GM18505 (cell line): Measurements from ENCODE around the gene DUOXA2.

Experiments
- ATAC-seq: cut with Tn5 transposase; IDR thresholded peaks from one replicate; pipeline ENCODE4 v1.9.1; 2021; ENCODE audit not compliant: unreplicated experiment
- POLR2A ChIP-seq: IDR thresholded peaks from 4 replicates; pipeline ENCODE4 v1.6.1; 2011; ENCODE audit warnings: borderline replicate concordance; ENCODE audit not compliant: insufficient read depth, insufficient read length; ENCODE audit errors: extremely low read depth

Gene DUOXA2

DNA sequence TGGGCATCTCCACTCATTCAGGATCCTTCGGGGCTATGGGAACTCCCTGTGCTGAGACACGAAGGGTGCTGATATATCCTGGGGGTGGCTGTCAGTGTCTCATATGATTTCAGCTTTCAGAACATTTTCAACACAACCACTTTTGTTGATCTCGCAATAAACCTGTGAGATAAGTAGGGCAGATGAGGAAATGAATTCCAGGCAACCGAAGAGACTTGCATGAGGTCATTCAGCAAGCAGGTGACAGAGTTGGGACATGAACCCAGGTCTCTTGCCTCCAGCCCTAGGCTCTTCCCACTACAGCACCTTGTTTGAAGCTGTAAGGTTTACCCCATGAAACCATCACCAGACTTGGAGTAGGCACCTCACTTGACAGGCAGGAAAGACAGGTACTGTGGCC is 32.3 kb downstream of the DUOXA2 start:
- no peak for TF ChIP-seq POLR2A
- ATAC-seq = no peak

DNA sequence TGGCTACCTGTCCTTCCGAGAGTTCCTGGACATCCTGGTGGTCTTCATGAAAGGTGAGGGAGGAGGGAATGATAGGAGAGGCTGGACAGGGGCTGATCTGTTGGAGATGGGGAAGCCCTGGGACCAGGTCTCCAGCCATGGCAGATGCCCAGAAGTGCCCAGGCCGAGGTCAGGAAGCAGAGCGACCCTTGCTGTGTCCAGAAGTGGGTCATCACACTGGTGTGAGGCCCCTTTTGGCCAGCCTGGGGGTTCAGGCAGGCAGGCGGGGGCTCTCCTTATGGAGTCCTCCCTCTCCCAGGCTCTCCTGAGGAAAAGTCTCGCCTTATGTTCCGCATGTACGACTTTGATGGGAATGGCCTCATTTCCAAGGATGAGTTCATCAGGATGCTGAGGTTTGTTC is 33.5 kb downstream of the DUOXA2 start:
- no peak for ATAC-seq
- no peak for TF ChIP-seq POLR2A

DNA sequence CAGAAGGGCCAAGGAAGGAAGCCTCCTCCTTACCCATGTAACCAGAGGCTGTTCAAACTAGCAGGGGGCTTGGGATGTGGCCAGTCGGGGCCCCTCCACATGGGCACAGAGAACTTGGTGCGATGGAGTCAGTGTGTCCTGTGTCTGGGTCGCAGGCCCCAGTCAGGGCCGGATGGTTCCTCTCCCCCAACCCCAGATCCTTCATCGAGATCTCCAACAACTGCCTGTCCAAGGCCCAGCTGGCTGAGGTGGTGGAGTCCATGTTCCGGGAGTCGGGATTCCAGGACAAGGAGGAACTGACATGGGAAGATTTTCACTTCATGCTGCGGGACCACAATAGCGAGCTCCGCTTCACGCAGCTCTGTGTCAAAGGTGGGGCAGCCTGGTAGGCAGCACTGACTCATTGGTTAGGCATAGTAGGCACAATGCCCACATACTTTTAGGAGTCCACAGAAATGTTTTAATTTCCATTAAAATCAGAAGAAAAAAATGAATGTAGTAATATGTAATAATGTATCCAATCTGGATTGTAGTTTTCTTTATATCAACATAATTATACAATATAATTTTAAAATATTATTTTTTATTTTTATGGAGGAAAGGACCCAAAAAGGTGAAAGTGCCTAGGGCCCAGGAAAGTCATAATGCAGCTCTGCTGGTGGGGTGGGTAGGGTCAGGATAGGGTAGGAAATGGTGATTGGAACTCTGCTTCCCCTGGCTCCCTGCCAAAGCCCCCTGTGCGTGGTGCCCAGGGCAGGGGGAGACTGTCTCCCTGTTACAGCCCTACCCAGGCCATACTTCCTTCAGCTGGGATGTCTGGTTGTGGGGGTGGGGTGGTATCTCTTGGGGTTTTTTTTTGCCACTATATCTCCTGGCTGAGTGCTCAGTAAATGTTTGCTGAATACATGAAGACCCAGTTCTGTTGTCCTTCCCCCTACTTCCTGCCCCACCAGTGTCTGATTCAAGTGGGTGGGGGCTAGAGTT is 34.2 kb downstream of the DUOXA2 start:
- no peak for ATAC-seq
- TF ChIP-seq POLR2A = no peak

DNA sequence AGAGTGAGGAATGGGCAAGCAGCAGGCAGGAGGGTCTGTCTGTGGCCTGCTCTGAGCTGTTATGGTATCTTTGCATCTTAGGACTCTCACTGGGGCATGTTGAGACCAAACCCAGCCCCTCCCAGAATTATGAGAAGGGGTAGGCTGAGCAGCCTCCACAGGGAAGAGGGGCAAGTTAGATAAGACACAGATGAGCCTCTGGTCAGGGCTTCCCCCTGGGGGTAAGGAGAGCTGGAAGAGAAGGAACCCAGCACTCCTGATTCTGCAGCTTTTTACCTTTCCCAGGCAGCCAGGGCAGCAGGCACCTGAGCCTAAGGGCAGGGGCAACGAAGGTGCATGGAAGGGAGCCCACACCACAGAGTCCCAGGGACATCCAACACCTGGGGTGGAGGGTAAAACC is 34.9 kb downstream of the DUOXA2 start:
- no peak for ATAC-seq
- no peak for TF ChIP-seq POLR2A

DNA sequence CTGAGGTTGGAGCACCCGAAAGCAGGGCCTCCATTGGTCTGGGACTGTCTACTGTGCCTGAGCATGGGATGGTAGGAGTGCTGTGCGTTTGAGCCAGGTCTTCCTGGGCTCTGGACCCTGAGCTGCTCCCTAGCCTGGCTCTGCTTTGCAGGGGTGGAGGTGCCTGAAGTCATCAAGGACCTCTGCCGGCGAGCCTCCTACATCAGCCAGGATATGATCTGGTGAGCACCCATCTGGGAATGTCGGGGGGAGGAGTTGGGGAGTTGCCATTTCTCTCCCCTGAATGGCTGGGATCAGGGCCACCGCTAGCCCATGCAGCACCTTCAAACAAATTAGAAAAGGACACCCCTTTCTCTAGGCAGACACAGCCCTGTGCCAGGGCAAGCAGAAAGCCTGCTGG is 36.4 kb downstream of the DUOXA2 start:
- no peak for TF ChIP-seq POLR2A
- ATAC-seq = no peak

DNA sequence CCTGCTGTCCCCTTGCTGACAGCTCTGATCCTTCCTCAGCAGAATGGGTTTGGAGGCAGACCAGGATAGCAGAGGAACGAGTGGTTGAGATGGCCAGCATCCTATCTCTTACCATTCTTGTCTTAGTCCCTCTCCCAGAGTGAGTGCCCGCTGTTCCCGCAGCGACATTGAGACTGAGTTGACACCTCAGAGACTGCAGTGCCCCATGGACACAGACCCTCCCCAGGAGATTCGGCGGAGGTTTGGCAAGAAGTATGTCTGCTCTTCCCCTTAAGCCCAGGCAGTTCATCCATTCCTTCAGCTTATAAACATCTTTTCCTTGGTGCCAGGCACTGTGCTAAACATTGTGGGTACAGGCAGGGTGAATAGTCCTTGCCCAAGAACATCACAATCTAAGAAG is 36.9 kb downstream of the DUOXA2 start:
- ATAC-seq = no peak
- TF ChIP-seq POLR2A = no peak

DNA sequence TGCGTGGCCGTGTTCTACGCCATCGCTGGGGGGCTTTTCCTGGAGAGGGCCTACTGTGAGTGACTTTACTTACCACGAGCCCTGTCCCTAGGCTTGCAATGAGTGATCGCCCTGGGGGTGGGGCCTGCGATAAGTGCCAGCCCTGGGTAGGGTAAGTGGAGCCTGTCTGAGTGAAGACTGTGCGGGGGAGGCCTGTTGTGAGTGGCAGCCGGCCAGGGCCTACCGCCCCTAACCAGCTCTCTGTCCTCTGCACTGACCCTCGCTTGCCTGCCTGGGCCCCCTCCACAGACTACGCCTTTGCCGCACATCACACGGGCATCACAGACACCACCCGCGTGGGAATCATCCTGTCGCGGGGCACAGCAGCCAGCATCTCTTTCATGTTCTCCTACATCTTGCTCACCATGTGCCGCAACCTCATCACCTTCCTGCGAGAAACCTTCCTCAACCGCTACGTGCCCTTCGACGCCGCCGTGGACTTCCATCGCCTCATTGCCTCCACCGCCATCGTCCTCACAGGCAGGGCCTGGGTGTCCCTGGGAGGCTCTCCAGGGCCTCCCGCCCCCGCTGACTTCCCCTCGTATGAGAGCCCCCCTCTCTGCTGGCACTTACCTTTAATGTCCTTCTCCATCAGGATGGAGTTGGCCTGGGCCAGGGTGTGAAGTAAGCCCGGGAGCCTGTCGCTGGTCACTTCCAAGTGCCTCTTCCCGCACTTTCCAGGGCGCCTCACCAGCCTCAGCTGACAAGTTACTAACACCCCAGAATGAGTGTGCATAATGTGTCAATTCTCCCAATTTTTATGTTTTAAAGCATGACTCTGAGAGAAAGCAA is 38.1 kb downstream of the DUOXA2 start:
- no peak for ATAC-seq
- TF ChIP-seq POLR2A = no peak

DNA sequence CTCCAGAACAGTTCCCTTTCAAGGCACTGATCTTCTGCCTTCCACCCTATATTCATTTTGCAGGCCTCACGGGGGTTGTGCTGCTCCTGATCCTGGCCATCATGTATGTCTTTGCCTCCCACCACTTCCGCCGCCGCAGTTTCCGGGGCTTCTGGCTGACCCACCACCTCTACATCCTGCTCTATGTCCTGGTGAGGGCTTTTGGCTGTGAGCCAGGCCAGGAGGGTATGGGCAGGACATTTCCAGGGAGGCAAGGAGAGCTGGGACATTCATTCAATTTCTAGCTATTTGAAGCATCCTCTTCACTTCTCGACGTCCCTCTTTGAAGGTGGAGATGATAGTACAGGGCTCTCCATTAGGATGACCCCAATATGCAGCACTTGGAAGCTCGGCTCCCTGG is 41.6 kb downstream of the DUOXA2 start:
- ATAC-seq = no peak
- no peak for TF ChIP-seq POLR2A

DNA sequence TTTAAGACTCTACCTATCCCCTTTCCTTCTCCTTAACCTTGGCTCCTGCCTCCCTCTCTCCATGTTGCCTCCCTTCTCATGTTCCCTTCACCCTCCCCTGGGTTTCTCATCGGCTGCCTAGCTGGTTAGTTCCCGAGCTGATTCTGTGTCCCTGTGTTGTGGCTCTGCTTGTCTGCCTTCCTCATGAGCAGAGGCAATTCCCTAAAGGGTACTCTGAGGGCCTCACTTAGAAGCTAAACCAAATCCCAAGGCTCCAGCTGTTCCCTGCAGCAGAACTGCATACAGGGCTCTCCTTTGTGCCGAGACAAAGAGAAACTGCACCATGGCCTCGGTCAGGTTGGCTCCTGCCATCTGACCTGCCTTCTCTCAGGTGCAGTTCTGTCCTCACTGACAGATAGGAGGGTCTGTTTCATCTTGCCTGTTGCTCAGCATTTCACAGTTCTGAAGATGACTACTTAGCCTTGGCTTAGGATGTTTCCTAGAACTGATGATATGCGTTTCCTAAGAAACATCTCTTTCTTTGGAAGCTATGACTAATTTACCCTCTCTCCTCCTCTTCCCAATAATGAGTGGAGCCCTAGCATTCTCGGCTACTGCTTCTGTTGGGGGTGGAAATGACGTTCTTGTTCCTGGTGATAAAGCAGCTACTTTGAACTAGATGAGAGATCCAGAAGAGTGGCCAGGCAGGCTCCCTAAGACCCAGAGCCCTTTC is 42.8 kb downstream of the DUOXA2 start:
- ATAC-seq = no peak
- no peak for TF ChIP-seq POLR2A

DNA sequence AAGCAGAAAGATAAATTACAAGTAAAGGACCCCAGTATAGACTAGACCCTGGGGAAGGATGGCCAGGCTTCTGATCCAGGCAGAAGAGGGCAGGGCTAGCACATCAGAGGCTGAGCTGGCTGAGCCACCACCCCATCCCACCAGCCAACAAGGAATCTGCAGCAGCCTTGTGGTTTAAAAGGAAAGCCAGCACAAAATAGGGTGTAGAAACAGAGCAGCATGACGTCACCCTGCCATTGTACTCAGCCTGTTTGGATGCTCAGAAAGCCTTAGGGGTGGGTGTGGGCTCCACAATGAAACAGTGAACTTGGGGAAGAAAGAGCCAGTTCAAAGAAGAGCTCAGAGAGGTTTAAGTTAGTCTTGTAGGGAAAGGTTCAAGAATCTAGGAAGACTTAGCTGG is 43.8 kb downstream of the DUOXA2 start:
- no peak for ATAC-seq
- no peak for TF ChIP-seq POLR2A

DNA sequence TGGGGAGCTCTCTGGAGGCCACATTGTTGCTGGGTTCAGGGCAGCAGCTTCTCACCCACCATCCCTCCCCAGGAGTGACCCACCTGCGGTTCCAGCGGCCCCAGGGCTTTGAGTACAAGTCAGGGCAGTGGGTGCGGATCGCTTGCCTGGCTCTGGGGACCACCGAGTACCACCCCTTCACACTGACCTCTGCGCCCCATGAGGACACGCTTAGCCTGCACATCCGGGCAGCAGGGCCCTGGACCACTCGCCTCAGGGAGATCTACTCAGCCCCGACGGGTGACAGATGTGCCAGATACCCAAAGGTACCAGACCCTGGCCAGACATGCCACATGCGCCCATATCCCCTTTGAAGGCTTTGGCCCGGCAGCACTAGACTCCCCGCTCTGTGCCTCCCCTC is 47.5 kb downstream of the DUOXA2 start:
- no peak for ATAC-seq
- TF ChIP-seq POLR2A = no peak

DNA sequence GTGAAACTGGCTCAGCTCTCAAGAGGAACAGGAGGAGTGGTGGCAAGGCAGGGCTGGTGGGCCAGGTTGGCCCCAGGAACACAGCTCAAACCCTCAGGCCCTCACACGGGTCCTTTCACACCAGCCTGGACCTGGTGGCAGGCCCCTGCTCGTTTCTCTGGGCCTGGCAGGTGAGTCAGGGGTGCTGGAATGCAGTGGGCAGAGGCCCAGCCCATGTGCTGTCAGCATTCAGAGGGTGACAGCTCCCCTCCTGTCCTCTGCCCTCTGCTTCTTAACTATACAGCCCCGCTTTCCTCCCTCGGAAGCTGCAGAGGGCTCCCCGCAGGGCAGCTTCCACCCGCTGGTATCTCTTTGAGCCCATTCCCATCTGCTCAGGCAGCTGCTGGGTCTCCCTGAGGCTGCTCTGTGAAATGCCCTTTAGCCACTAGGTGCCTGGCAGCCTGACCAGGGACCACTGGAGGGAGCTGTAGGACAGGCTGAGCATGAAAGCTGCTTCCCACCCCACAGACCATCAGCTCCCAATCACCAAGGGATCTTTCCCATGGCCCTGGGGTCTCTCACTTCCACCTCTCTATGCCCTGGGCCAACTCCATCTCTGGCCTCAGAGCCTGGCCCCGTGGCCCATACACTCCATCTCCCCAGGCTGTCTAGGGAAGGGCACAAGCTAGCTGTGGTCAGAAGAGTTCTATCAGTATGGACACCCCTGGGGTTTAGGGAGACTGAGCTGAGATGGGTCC is 48.8 kb downstream of the DUOXA2 start:
- no peak for ATAC-seq
- no peak for TF ChIP-seq POLR2A

DNA sequence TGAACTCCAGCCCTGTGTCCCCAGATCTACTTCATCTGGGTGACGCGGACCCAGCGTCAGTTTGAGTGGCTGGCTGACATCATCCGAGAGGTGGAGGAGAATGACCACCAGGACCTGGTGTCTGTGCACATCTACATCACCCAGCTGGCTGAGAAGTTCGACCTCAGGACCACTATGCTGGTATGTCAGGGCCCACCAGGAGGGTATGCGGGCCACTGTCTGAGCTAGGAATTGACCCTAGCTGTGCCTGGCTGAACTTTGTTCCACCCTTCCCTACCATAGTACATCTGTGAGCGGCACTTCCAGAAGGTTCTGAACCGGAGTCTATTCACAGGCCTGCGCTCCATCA is 49.4 kb downstream of the DUOXA2 start:
- no peak for ATAC-seq
- no peak for TF ChIP-seq POLR2A

DNA sequence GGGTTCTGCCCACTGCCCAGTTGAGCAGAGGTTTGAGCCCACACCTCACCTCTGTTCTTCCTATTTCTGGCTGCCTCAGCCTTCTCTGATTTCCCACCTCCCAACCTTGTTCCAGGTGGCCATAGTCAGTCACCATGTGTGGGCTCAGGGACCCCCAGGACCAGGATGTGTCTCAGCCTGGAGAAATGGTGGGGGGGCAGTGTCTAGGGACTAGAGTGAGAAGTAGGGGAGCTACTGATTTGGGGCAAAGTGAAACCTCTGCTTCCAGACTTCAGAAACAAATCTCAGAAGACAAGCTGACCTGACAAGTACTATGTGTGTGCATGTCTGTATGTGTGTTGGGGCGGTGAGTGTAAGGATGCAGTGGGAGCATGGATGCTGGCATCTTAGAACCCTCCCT is 50.8 kb downstream of the DUOXA2 start:
- TF ChIP-seq POLR2A = no peak
- ATAC-seq = no peak

DNA sequence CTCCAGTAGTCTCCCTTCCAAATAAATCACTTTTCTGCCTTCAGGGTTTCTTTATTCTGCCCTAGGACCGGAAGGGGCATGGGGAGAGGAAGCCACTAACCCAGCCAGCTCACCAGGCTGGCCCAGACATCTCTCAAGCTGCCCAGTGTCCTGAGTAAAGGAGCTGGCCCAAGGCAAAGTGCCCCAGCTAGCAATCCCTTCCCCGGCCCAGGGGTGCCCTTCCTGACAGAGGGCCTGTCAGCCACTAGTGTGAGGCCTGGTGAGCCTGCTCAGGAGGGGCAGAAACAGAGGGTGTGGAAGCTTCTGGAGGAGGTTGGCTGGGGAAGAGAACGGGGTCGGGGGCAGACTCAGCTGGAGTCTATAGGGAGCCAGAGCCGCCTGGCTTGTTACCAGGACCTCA is 51.4 kb downstream of the DUOXA2 start:
- ATAC-seq = no peak
- no peak for TF ChIP-seq POLR2A
